ENCODE results near the gene TMEM183A. TPM values are rescaled to one million over a fixed set of nuclear protein-coding genes. Genes with fewer than 3 reads are reported as not detected.

The TMEM183A gene
- total RNA-seq, 2 experiments from 2014 or later, result 75.7 to 78.7 TPM

Other genes starting within 250 kb of the TMEM183A start
- gene KDM5B, start 199.0 kb upstream of the TMEM183A start, total RNA-seq, result 10 to 100 TPM; 31.1 to 69.9 TPM
- under 1 TPM; 0.58 to 0.94 TPM for gene PCAT6, start 196.4 kb upstream of the TMEM183A start, total RNA-seq
- gene RABIF, start 118.2 kb upstream of the TMEM183A start, total RNA-seq, result 10 to 100 TPM; 11.5 to 15.3 TPM
- 10 to 100 TPM; 30.8 to 32.7 TPM for gene KLHL12, start 80.1 kb upstream of the TMEM183A start, total RNA-seq
- gene ADIPOR1, start 49.1 kb upstream of the TMEM183A start, total RNA-seq, result 10 to 100 TPM; 71.8 to 79.2 TPM
- gene CYB5R1, start 40.1 kb upstream of the TMEM183A start, total RNA-seq, result 10 to 100 TPM; 17.5 to 19.2 TPM
- 10 to 100 TPM in 1 of 2 experiments, 1 to 10 TPM in 1; 4.6 to 17.9 TPM for gene PPFIA4, start 19.1 kb downstream of the TMEM183A start, total RNA-seq
- gene MYOG, start 78.6 kb downstream of the TMEM183A start, total RNA-seq, result not detected
- not detected for gene ADORA1, start 120.4 kb downstream of the TMEM183A start, total RNA-seq
- gene MYBPH, start 168.5 kb downstream of the TMEM183A start, total RNA-seq, result not detected
- gene CHI3L1, start 179.3 kb downstream of the TMEM183A start, total RNA-seq, result not detected
- gene CHIT1, start 222.3 kb downstream of the TMEM183A start, total RNA-seq, result under 1 TPM; 0.41 to 0.94 TPM

Measured in activated CD8-positive, alpha-beta memory T cell treated with anti-CD3 and anti-CD28 coated beads, Interleukin-2, amount 10 ng/mL, durations not matched to agents 7 days and 5 days (primary cell).